Naive thymus-derived CD4-positive, alpha-beta T cell (primary cell): ENCODE measurements around the gene TTC38. TPM values are rescaled to one million over a fixed set of nuclear protein-coding genes. Genes with fewer than 3 reads are reported as not detected.
A peak's percentile ranks its signal among the peaks of the same experiment; 100 is the strongest.

ENCODE experiments used
- ATAC-seq: fragments of 150-1000 bp; cut with Tn5 transposase; 2 replicates; pipeline ENCODE4 v1.10.0; 2021; ENCODE audit warnings: mild to moderate bottlenecking, moderate library complexity
- CTCF ChIA-PET: fragments of 350-600 bp; sonication (Branson Sonifier 250); formaldehyde crosslinking; loops from one replicate; lab custom pipeline; 2021; ENCODE audit warnings: antibody characterized with exemption; lab: Charles Lee
- POLR2A ChIA-PET: fragments of 350-600 bp; sonication (Branson Sonifier 250); formaldehyde crosslinking; loops from one replicate; lab custom pipeline; 2021; ENCODE audit warnings: antibody characterized with exemption, inconsistent platforms; lab: Charles Lee
- DNase-seq, 9 donors: peaks; one replicate each; pipeline versions ENCODE4 v3.0.0 to v3.0.0-alpha.2; 2020 to 2022; ENCODE audit warnings: mixed read lengths in 1 of 9
- H3K27ac ChIP-seq: one replicate; pipeline ENCODE4 v1.7.0; 2013; ENCODE audit warnings: mild to moderate bottlenecking, low read depth, low read length, moderate library complexity
- H3K27me3 ChIP-seq, 2 donors: one replicate each; pipeline ENCODE4 v1.7.0; 2013; ENCODE audit warnings: low read length in 2 of 2, mild to moderate bottlenecking in 2 of 2, moderate library complexity in 2 of 2; ENCODE audit not compliant: control insufficient read depth in 2 of 2, insufficient read depth in 2 of 2
- H3K36me3 ChIP-seq, 3 experiments: 1 replicate in 2 of 3; 2 replicates in 1 of 3; pipeline ENCODE4 v1.7.0; 2013; ENCODE audit warnings: low read length in 3 of 3, mild to moderate bottlenecking in 3 of 3, moderate library complexity in 1 of 3; ENCODE audit not compliant: insufficient read depth in 3 of 3, control insufficient read depth in 2 of 3
- H3K4me1 ChIP-seq, 2 donors: one replicate each; pipeline ENCODE4 v1.7.0; 2013; ENCODE audit warnings: low read length in 2 of 2, mild to moderate bottlenecking in 2 of 2, moderate library complexity in 1 of 2; ENCODE audit not compliant: control insufficient read depth in 2 of 2, insufficient read depth in 2 of 2
- H3K4me3 ChIP-seq: 2 replicates; pipeline ENCODE4 v1.7.0; 2013; ENCODE audit warnings: mild to moderate bottlenecking, low read length
- H3K9me3 ChIP-seq, 3 experiments: 1 replicate in 2 of 3; 2 replicates in 1 of 3; pipeline ENCODE4 v1.7.0; 2013; ENCODE audit warnings: low read length in 3 of 3; ENCODE audit not compliant: control insufficient read depth in 2 of 3
- H3K27ac Mint-ChIP-seq, 9 donors: one replicate each; pipeline ENCODE4 v1.8.0; 2020 to 2022; ENCODE audit warnings: mixed read lengths in 9 of 9, mild to moderate bottlenecking in 8 of 9, moderate library complexity in 5 of 9, inconsistent platforms in 2 of 9
- H3K27me3 Mint-ChIP-seq, 5 donors: one replicate each; pipeline ENCODE4 v1.8.0; 2021 to 2022; ENCODE audit warnings: mixed read lengths in 5 of 5, mild to moderate bottlenecking in 1 of 5
- H3K36me3 Mint-ChIP-seq, 5 donors: one replicate each; pipeline ENCODE4 v1.8.0; 2020 to 2022; ENCODE audit warnings: mixed read lengths in 5 of 5, mild to moderate bottlenecking in 3 of 5, inconsistent platforms in 1 of 5
- H3K4me1 Mint-ChIP-seq, 7 donors: one replicate each; pipeline ENCODE4 v1.8.0; 2020 to 2022; ENCODE audit warnings: mixed read lengths in 7 of 7, mild to moderate bottlenecking in 3 of 7, inconsistent platforms in 1 of 7
- H3K4me3 Mint-ChIP-seq, 10 donors: one replicate each; pipeline ENCODE4 v1.8.0; 2020 to 2022; ENCODE audit warnings: mild to moderate bottlenecking in 10 of 10, mixed read lengths in 10 of 10, moderate library complexity in 6 of 10, inconsistent platforms in 2 of 10
- H3K9me3 Mint-ChIP-seq, 11 donors: one replicate each; pipeline ENCODE4 v1.8.0; 2020 to 2022; ENCODE audit warnings: mixed read lengths in 11 of 11, mild to moderate bottlenecking in 4 of 11, inconsistent platforms in 1 of 11, moderate library complexity in 1 of 11
- intact Hi-C, 2 donors: fragments of 100-400 bp; cut with micrococcal nuclease; formaldehyde crosslinking; loops; one replicate each; pipeline ENCODE4 v1.15.1; 2023
- polyA plus RNA-seq, 2 donors: library from polyadenylated mRNA; unstranded; fragments of 300-500 nt; fragmentation: Illumina TruSeq; gene quantifications; one replicate each; pipeline ENCODE4 v1.2.3, GENCODE V29; 2021
- total RNA-seq, 6 experiments: library from RNA in 5 of 6; stranded (reverse) in 5 of 6; gene quantifications; 1 replicate in 5 of 6; 2 replicates in 1 of 6; pipeline ENCODE4 v1.2.3 and lab custom pipeline; 2021 to 2026

TTC38 gene
- total and polyA plus RNA-seq, 7 experiments from 2014 or later = 2.9 to 26.0 (median 6.6) TPM

DNA sequence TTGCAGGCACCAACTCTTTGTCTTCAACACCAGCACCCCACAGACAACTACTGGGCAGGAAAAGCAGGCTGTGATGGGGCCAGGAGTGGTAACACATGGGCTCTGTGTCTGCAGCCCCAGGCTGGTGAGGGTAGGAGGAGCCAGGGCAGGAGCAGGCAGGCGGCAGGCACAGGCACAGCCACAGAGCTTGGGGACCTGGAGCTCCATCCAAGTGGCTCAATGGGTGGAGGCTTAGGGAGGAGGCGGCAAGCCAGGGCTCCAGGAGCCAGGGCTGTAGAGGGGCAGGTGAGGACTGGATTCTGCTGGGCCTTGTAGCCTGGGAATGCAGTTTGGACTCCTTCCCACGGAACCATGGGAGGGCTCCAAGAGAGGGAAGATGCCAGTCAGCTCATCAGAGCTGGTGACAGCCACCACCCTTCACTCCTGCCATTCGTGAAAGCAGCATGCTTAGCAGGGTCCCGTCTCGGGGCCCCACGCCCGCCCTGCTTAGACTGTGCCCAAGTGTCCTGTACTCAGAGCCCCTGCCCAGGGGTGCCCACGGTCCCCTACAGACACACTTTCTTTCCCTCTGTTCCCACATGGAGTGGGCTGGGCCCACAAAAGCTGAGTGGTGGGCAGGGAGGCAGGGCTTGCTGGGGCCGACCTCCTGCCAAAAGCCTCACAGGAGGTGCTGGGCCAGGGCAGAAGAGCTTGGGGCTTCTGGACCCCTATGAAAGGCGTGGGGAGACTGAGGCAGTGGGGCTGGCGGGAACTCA is 12.4 kb downstream of the TTC38 start:
- peaks cover 7 to 54% (median 21%) of the 10 kb centered on the region in 5 donors for H3K36me3 Mint-ChIP-seq
- peaks cover 0 to 26% of the 10 kb centered on the region in 2 donors for H3K4me1 ChIP-seq
- CTCF ChIA-PET = no interaction called here
- H3K9me3 ChIP-seq = no peaks in the 10 kb centered on the region
- ATAC-seq (no peak), DNase-seq (no peak)
- intact Hi-C loops = no loop called here
- no peak overlapping the region for H3K27ac ChIP-seq
- no peaks in the 10 kb centered on the region for H3K27me3 ChIP-seq
- POLR2A ChIA-PET = no interaction called here
- no peak overlapping the region for H3K4me3 Mint-ChIP-seq
- peaks cover 0 to 4% (median 0%) of the 10 kb centered on the region in 11 donors for H3K9me3 Mint-ChIP-seq
- H3K4me3 ChIP-seq = no peak overlapping the region
- H3K36me3 ChIP-seq = peaks cover 0 to 22% (median 0%) of the 10 kb centered on the region in 3 experiments
- no peak overlapping the region for H3K27ac Mint-ChIP-seq
- no peaks in the 10 kb centered on the region for H3K27me3 Mint-ChIP-seq
- H3K4me1 Mint-ChIP-seq = peaks cover 0 to 9% (median 0%) of the 10 kb centered on the region in 7 donors

DNA sequence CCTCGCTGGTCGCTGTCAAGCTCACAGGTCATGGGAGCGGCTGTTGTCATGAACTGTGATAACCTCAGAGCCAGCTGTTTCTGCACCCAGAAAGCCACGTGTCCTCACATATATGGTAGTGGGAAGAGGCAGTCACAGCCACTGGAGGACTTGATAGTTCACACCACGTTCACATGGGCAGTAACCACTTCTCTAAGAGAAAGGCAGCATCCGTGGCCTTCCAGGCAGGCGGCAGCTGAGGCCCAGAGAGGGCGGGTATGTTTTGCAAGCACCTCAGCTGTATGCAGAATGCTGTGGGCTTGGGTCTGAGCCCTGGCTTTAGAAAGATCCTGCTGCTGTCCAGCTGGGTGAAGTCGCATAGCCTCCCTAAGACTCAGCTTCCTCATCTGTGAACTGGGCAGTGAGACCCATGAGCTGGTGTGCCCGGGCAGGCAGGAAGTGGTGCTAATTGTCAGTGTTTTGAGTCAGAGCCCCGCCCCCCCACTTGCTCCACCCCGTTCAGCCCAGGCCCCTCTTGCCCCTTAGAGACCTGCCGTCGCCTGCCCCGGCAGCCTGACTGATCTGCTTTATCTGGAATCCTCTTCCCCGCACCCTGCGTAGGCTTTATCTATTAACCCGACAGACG is 13.3 kb downstream of the TTC38 start:
- no peaks in the 10 kb centered on the region for H3K9me3 ChIP-seq
- peaks cover 0 to 8% (median 0%) of the 10 kb centered on the region in 7 donors for H3K4me1 Mint-ChIP-seq
- H3K4me3 ChIP-seq = no peak overlapping the region

DNA sequence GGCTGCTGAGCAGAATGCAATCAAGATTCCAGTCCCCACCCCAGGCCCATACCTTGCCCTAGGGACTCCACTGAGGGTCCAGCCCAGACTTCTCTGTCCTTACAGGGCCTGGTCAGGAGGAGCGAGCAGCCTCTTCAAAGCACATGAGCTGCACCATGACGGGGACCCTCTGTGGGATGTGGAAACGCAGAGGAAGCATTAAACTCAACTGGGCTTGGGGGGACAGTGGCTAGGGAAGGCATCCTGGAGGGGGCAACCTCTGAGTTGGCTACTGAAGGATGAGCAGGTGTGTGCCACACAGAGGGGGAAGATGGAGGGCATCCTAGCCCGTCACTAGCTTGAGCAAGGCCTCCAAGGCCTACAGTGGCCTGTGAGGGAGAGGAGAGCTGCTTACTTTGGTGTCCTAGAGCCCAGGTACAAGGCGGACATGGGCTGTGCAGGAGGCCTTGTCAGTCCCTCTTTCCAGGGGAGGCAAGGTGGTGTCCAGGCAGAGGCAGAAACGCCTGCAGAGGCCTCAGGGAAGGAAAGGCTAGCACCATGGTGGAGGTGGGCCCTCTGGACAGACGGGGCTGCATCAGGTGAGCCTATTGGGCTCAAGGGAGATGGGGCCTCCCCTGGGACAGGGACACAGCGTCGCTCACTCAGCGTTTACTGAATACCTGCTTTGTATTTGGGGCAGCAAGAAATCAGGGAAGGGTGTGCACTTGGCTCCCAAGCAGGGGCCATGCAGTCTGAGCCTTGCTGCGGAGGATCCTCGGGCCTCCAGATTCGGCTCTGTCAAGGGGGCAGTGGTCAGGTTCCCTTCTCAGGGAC is 14.3 kb downstream of the TTC38 start:
- Histone ChIP-seq H3K9me3 (no peaks in the 10 kb centered on the region), H3K4me1 (peaks cover 0 to 30% of the 10 kb centered on the region in 2 donors), H3K27me3 (no peaks in the 10 kb centered on the region), H3K36me3 (peaks cover 0 to 16% (median 0%) of the 10 kb centered on the region in 3 experiments), H3K4me3 (no peak overlapping the region), H3K27ac (no peak overlapping the region)
- Mint-ChIP-seq H3K27me3 (no peaks in the 10 kb centered on the region), H3K4me3 (peak overlapping the region in 1 of 10 donors; percentile 66), H3K9me3 (no peaks in the 10 kb centered on the region), H3K4me1 (peaks cover 0 to 8% (median 0%) of the 10 kb centered on the region in 7 donors), H3K27ac (peak overlapping the region in 1 of 9 donors; percentile 30), H3K36me3 (peaks cover 0 to 42% (median 14%) of the 10 kb centered on the region in 5 donors)
- ChIA-PET CTCF (no interaction called here), POLR2A (no interaction called here)
- DNase-seq = no peak
- ATAC-seq = no peak
- intact Hi-C loops = no loop called here

More for the DNA sequence above, 13.3 kb downstream of the TTC38 start:
- ChIA-PET CTCF (no interaction called here), POLR2A (no interaction called here)
- H3K9me3 Mint-ChIP-seq = no peaks in the 10 kb centered on the region
- no peaks in the 10 kb centered on the region for H3K27me3 Mint-ChIP-seq
- intact Hi-C loops = no loop called here
- peaks cover 0 to 46% (median 15%) of the 10 kb centered on the region in 5 donors for H3K36me3 Mint-ChIP-seq
- no peak overlapping the region for H3K27ac ChIP-seq
- no peaks in the 10 kb centered on the region for H3K27me3 ChIP-seq
- H3K27ac Mint-ChIP-seq = no peak overlapping the region
- DNase-seq = no peak
- H3K4me3 Mint-ChIP-seq = peak overlapping the region in 1 of 10 donors; percentile 66
- H3K36me3 ChIP-seq = peaks cover 0 to 19% (median 0%) of the 10 kb centered on the region in 3 experiments
- ATAC-seq = peak; percentile 88
- peaks cover 0 to 26% of the 10 kb centered on the region in 2 donors for H3K4me1 ChIP-seq

- H3K27ac Mint-ChIP-seq = peak overlapping the region in 1 of 9 donors; percentile 63
- H3K9me3 Mint-ChIP-seq = no peaks in the 10 kb centered on the region
- no peak overlapping the region for H3K27ac ChIP-seq
- no peaks in the 10 kb centered on the region for H3K9me3 ChIP-seq
- ChIA-PET POLR2A (no interaction called here), CTCF (interaction anchor here (0.7 kb wide), 1 partner anchor 238 kb away, joined by 3 read pairs; no protein-coding TSS in a partner anchor)
- no peak for ATAC-seq
- no peak overlapping the region for H3K4me3 ChIP-seq
- no peaks in the 10 kb centered on the region for H3K27me3 Mint-ChIP-seq
- peaks cover 0 to 25% (median 9%) of the 10 kb centered on the region in 5 donors for H3K36me3 Mint-ChIP-seq
- intact Hi-C loops = no loop called here
- no peak for DNase-seq
- no peaks in the 10 kb centered on the region for H3K27me3 ChIP-seq
- H3K36me3 ChIP-seq = peaks cover 0 to 4% (median 0%) of the 10 kb centered on the region in 3 experiments
- peaks cover 0 to 36% of the 10 kb centered on the region in 2 donors for H3K4me1 ChIP-seq
- H3K4me1 Mint-ChIP-seq = peaks cover 0 to 22% (median 0%) of the 10 kb centered on the region in 7 donors
- H3K4me3 Mint-ChIP-seq = peak overlapping the region in 1 of 10 donors; percentile 2
Measured at GRCh38 chr22:46286006-46286405, 18.2 kb downstream of the TTC38 start.

DNA sequence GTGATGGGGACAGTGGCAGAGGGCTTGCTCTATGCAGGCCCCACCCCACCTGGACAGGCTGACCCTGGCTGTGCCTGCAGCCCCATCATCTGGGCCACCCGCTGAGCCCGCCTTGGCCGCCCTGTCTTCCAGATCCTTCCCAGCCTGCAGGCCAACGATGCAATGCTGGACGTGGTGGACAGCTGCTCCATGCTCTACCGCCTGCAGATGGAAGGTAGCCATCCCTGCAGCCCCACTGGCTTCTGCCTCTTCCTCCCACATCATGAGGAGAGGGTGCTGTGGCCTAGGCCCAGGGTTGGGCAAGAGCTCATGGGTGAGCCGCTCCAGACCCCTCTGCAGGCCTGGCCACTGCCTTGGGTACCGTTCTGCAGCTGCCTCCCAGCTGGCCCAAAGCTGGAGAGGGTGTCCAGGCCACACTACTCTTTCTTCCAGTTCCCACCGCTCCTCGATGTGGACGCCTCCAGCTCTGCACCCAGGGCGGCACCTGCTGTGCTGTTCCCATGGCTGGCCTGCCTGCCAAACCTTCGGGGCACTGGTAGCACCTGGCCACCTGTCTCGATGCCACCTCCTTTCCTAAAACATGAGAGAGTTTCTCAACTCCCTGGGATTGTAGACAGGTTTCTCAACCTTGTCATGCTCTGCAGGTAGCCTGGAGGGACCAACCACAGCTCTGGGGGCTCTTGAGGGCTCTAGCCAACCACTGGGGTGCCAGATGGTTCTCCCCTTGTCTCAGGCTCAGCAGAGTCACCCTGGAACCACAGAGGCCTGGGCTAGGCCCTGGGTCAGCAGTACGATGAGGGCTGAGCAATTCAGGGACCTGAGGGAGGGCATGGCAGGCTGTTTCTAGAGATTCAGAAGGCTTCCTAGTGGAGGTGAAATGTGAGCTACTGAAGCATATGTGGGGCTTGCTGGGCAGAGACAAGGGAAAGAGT is 19.4 kb downstream of the TTC38 start:
- intact Hi-C loops = no loop called here
- H3K9me3 ChIP-seq = no peaks in the 10 kb centered on the region
- no peak overlapping the region for H3K4me3 ChIP-seq
- H3K27ac Mint-ChIP-seq = peak overlapping the region in 2 of 9 donors; percentile 13 to 82
- H3K27me3 ChIP-seq = no peaks in the 10 kb centered on the region
- peaks cover 0 to 4% (median 0%) of the 10 kb centered on the region in 3 experiments for H3K36me3 ChIP-seq
- H3K4me3 Mint-ChIP-seq = peak overlapping the region in 4 of 10 donors; percentile 12 to 72 (median 52)
- H3K27me3 Mint-ChIP-seq = no peaks in the 10 kb centered on the region
- peaks cover 0 to 22% (median 0%) of the 10 kb centered on the region in 7 donors for H3K4me1 Mint-ChIP-seq
- DNase-seq = no peak
- ChIA-PET POLR2A (interaction anchor here (1.6 kb wide), 1 partner anchor 9 kb away, joined by 5 read pairs; the partner anchor contains the start of gene GTSE1), CTCF (no interaction called here)
- peaks cover 0 to 26% of the 10 kb centered on the region in 2 donors for H3K4me1 ChIP-seq
- H3K27ac ChIP-seq = no peak overlapping the region
- no peak for ATAC-seq
- peaks cover under 1 to 26% (median 11%) of the 10 kb centered on the region in 5 donors for H3K36me3 Mint-ChIP-seq
- peaks cover 0 to 2% (median 0%) of the 10 kb centered on the region in 11 donors for H3K9me3 Mint-ChIP-seq
